Measurements from ENCODE around the gene BLTP3A. TPM values are rescaled to one million over a fixed set of nuclear protein-coding genes. Genes with fewer than 3 reads are reported as not detected.
"Not testable (repeated sequence)": the region's sequence is repeated elsewhere in the genome, so short reads cannot be mapped to it uniquely, and the experiment has no call there.

The BLTP3A gene
- total RNA-seq, 4 donors from 2014 or later: 7.5 to 13.1 (median 9.8) TPM

DNA sequence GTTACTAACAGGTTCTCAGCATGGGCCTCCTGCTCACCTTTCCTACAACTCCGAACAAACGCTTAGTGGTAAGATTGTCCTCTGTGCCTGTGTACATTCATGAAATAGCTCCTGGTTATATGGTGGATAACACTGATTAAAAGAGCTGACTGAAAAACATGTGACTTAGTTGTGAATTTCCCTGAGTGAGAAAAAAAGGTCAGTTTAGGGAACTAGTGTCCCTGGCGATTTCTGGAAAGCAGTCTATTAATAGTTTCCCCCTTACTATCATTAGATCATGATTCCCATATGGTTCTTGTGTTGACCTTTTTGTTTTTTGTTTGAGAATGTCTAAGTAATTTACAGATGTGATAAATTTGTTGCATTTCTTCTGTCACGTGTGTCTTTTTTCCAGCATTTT is 18.9 kb upstream of the BLTP3A start:
- Histone ChIP-seq H3K27ac (replicated peaks in 1 of 4) (no peak overlapping the region), H3K9me3 (no peaks in the 10 kb centered on the region), H3K4me3 (no peak overlapping the region), H3K27me3 (no peaks in the 10 kb centered on the region), H3K4me1 (peaks cover 0 to 12% (median 0%) of the 10 kb centered on the region in 4 donors), H3K36me3 (peaks cover 49 to 99% (median 72%) of the 10 kb centered on the region in 4 donors)
- DNase-seq (ENCODE audit: extremely low spot score): no peak
- WGBS: 85% methylated on average over 4 of the region's 4 CpGs
- TF ChIP-seq POLR2AphosphoS5 (IDR thresholded peaks at IDR 0.05) (no peak), EP300 (IDR thresholded peaks at IDR 0.05) (no peak), POLR2A (IDR thresholded peaks at IDR 0.05; ENCODE audit: low read depth) (no peak)
- TF ChIP-seq, protein P1, sequence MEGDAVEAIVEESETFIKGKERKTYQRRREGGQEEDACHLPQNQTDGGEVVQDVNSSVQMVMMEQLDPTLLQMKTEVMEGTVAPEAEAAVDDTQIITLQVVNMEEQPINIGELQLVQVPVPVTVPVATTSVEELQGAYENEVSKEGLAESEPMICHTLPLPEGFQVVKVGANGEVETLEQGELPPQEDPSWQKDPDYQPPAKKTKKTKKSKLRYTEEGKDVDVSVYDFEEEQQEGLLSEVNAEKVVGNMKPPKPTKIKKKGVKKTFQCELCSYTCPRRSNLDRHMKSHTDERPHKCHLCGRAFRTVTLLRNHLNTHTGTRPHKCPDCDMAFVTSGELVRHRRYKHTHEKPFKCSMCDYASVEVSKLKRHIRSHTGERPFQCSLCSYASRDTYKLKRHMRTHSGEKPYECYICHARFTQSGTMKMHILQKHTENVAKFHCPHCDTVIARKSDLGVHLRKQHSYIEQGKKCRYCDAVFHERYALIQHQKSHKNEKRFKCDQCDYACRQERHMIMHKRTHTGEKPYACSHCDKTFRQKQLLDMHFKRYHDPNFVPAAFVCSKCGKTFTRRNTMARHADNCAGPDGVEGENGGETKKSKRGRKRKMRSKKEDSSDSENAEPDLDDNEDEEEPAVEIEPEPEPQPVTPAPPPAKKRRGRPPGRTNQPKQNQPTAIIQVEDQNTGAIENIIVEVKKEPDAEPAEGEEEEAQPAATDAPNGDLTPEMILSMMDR (IDR thresholded peaks at IDR 0.05): no peak
- intact Hi-C loops (cut with DNase I): no loop called here

DNA sequence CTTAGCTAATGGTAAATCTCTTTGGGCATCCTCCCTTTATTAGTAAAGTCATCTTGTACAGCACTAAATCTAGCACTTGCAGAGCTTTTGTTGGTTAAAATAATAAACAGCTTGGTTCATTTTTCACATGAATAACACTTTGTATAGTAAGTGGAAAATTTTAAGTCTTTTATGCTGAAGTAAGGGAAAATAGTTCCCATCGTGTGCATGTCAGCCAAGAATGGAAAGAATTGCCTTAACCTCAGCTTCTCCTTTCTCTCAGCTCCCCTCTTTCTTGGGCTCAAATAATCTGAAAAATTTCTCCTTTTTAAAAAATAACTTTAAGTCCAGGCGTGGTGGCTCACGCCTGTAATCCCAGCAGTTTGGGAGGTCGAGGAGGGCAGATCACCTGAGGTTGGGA is 18.0 kb upstream of the BLTP3A start:
- H3K4me1 ChIP-seq: peaks cover 0 to 12% (median 0%) of the 10 kb centered on the region in 4 donors
- no peaks in the 10 kb centered on the region for H3K9me3 ChIP-seq
- H3K27ac ChIP-seq (replicated peaks in 1 of 4): no peak overlapping the region
- no peak overlapping the region for H3K4me3 ChIP-seq
- intact Hi-C loops (cut with DNase I): no loop called here
- WGBS: 60% methylated on average over 4 of the region's 4 CpGs
- H3K27me3 ChIP-seq: no peaks in the 10 kb centered on the region
- H3K36me3 ChIP-seq: peaks cover 39 to 97% (median 65%) of the 10 kb centered on the region in 4 donors
- DNase-seq (ENCODE audit: extremely low spot score): no peak
- TF ChIP-seq, protein P1 (IDR thresholded peaks at IDR 0.05): no peak
- TF ChIP-seq POLR2A (IDR thresholded peaks at IDR 0.05; ENCODE audit: low read depth) (no peak), POLR2AphosphoS5 (IDR thresholded peaks at IDR 0.05) (no peak), EP300 (IDR thresholded peaks at IDR 0.05) (no peak)

DNA sequence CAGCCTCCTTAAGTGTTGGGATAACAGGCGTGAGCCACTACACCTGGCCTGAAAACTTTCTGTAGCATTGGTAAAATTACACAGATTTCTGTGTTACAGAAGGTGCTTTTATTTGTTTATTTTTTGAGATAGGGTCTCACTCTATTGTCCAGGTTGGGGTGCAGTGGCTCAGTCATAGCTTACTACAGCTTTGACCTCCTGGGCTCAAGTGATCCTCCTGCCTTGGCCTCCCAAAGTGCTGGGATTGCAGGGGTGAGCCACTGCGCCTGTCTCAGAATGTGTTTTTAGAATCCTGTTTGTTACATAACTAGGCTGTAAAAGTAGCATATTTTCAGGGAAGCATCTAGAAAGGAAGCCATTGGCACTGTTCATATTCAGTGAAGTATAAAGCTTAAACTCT is 16.9 kb upstream of the BLTP3A start:
- Histone ChIP-seq H3K27ac (replicated peaks in 1 of 4) (no peak overlapping the region), H3K4me1 (peaks cover 0 to 12% (median 0%) of the 10 kb centered on the region in 4 donors), H3K36me3 (peaks cover 28 to 93% (median 55%) of the 10 kb centered on the region in 4 donors), H3K9me3 (no peaks in the 10 kb centered on the region), H3K4me3 (no peak overlapping the region), H3K27me3 (no peaks in the 10 kb centered on the region)
- no peak for TF ChIP-seq POLR2AphosphoS5 (IDR thresholded peaks at IDR 0.05)
- TF ChIP-seq, protein P1 (IDR thresholded peaks at IDR 0.05): no peak
- TF ChIP-seq POLR2A (IDR thresholded peaks at IDR 0.05; ENCODE audit: low read depth): no peak
- TF ChIP-seq EP300 (IDR thresholded peaks at IDR 0.05): no peak
- 96% methylated on average over 2 of the region's 2 CpGs for WGBS
- intact Hi-C loops (cut with DNase I): no loop called here
- DNase-seq (ENCODE audit: extremely low spot score): no peak

DNA sequence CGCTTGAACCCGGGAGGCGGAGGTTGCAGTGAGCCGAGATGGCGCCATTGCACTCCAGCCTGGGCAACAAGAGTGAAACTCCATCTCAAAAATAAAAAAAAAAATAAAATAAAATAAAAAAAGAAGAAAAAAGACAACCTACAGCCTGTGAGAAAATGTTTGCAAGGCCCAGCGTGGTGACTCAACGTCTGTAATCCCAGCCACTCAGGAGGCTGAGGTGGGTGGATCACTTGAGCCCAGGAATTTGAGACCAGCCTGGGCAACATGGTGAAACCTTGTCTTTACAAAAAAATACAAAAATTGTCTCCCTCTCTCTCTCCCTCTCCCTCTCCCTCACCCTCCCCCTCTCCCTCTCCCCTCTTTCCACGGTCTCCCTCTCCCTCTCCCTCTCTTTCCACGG is 6.5 kb upstream of the BLTP3A start:
- intact Hi-C loops (cut with DNase I); H3K4me3 ChIP-seq; H3K27ac ChIP-seq (replicated peaks in 1 of 4); H3K9me3 ChIP-seq; H3K4me1 ChIP-seq; DNase-seq (ENCODE audit: extremely low spot score); H3K36me3 ChIP-seq; H3K27me3 ChIP-seq: not testable (repeated sequence)
- 91% methylated on average over 9 of the region's 9 CpGs for WGBS

DNA sequence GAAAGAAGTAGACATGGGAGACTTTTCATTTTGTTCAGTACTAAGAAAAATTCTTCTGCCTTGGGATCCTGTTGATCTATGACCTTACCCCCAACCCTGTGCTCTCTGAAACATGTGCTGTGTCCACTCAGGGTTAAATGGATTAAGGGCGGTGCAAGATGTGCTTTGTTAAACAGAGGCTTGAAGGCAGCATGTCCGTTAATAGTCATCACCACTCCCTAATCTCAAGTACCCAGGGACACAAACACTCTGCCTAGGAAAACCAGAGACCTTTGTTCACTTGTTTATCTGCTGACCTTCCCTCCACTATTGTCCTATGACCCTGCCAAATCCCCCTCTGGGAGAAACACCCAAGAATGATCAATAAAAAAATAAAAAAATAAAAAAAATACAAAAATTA is 4.7 kb upstream of the BLTP3A start:
- intact Hi-C loops (cut with DNase I); H3K9me3 ChIP-seq; H3K4me3 ChIP-seq; DNase-seq (ENCODE audit: extremely low spot score); H3K27me3 ChIP-seq; H3K36me3 ChIP-seq; H3K27ac ChIP-seq (replicated peaks in 1 of 4): not testable (repeated sequence)
- H3K4me1 ChIP-seq: peaks cover 5 to 12% (median 8%) of the 10 kb centered on the region in 4 donors
- WGBS: 72% methylated on average over 2 of the region's 2 CpGs

DNA sequence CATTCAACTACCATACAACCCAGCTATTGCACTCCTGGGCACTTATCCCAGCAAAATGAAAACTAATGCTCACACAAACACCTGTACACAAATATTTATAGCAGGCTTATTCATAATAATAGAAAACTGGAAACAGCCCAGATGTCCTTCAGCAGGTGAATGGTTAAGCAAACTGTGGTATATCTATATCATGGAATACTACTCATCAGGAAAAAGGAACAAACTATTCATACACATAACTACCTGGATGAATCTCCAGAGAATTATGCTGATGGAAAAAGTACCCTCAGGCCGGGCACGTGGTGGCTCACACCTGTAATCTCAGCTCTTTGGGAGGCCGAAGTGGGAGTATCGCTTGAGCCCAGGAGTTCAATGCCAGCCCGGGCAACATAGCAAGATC is 3.8 kb upstream of the BLTP3A start:
- no peak for DNase-seq (ENCODE audit: extremely low spot score)
- 94% methylated on average over 5 of the region's 5 CpGs for WGBS

More for the DNA sequence above, 3.8 kb upstream of the BLTP3A start:
- Histone ChIP-seq H3K27ac (replicated peaks in 1 of 4) (no peak overlapping the region), H3K27me3 (no peaks in the 10 kb centered on the region), H3K4me1 (peaks cover 7 to 16% (median 14%) of the 10 kb centered on the region in 4 donors), H3K4me3 (no peak overlapping the region), H3K9me3 (no peaks in the 10 kb centered on the region), H3K36me3 (no peaks in the 10 kb centered on the region)
- intact Hi-C loops (cut with DNase I): no loop called here
- TF ChIP-seq POLR2AphosphoS5 (IDR thresholded peaks at IDR 0.05): no peak
- TF ChIP-seq EP300 (IDR thresholded peaks at IDR 0.05): no peak
- TF ChIP-seq POLR2A (IDR thresholded peaks at IDR 0.05; ENCODE audit: low read depth): no peak
- TF ChIP-seq, protein P1 (IDR thresholded peaks at IDR 0.05): no peak

Measured in esophagus muscularis mucosa (tissue), 4 donors.